Measurements from ENCODE around the gene MPG.
"Not testable (repeated sequence)": the region's sequence is repeated elsewhere in the genome, so short reads cannot be mapped to it uniquely, and the experiment has no call there.

Gene MPG

DNA sequence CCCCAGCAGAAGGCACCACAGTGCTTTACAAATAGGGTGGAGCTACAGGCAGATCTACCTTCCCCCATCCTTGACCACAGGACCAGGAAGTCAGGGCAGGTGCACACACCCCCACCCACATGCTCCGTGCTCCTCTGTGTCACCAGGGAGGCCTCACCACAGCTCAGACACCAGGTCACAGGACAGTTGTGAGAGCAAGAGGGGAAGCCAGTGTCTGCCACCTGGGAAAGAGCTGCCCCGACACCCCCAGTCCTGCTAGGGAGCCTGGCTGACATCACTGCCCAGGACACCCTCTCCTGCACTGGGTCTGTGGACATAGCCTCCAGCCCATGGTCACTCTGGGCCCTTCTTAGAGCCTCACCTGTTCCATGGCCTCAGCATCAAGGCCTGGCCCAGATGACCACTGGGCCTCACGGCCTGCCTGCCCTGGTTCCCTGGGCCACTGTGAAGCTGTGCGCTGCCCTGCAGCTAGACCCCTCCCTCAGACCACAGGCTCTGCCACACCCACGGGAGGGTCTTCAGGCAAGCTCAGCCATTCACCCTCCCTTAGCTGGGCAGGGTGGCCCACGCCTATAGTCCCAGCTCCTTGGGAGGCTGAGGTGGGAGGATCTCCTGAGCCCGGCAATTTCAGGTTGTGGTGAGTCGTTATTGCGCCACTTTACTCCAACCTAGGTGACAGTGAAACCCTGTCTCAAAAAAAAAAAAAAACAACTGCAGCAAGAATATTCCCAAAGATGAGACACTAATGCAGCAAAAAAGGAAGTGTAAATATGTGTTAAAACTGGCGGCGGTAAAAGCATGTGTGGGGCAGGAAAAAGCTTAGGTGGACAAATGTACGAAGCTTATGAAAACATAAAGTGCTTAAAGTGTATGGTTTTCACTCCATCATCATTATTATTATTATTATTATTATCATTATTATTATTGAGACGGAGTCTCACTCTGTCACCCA, 38.8 kb upstream of the MPG start:
- TF ChIP-seq SPI1 (IDR thresholded peaks at IDR 0.05; ENCODE audit: low read depth, low read length) (peak; percentile 47), POU2F2 (IDR thresholded peaks at IDR 0.05; ENCODE audit: low read depth, low read length) (no peak)
- FAIRE-seq (peak; percentile 99), DNase-seq (ENCODE audit: insufficient read length, low spot score) (peak; percentile 90)

GRCh38 chr16:41439-42068, 36.5 kb upstream of the MPG start:
- FAIRE-seq (no peak), DNase-seq (ENCODE audit: insufficient read length, low spot score) (no peak)
- TF ChIP-seq SPI1 (IDR thresholded peaks at IDR 0.05; ENCODE audit: low read depth, low read length), result no peak
- TF ChIP-seq POU2F2 (IDR thresholded peaks at IDR 0.05; ENCODE audit: low read depth, low read length), result no peak

DNA sequence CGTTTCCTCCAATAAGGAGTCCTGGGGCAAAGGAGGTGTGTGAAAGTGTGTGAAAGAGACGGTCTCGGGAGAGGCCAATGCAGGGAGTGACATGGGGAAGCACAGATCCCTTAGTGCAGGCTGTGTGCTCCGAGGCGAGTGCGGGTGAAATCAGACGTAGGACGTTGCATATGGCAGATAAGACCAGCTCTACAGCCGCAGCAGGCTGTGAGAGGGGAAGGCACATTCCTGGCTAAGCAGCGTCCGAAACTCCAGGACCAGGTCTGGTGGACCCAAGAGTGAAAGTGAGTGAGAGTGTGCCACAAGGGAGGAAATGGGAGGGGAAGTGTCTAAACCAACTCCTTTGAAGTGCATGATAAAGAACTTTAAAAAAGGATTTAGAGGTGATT, 36.0 kb upstream of the MPG start:
- TF ChIP-seq POLR2A (IDR thresholded peaks at IDR 0.05; ENCODE audit: low read depth, low read length), result no peak
- no peak for TF ChIP-seq POU2F2 (IDR thresholded peaks at IDR 0.05; ENCODE audit: low read depth, low read length)
- no peak for TF ChIP-seq POLR2AphosphoS5 (IDR thresholded peaks at IDR 0.05; ENCODE audit: low read depth, low read length)
- TF ChIP-seq PAX5 (IDR thresholded peaks at IDR 0.05; ENCODE audit: insufficient read depth, low read length, severe bottlenecking), result no peak
- no peak for TF ChIP-seq SPI1 (IDR thresholded peaks at IDR 0.05; ENCODE audit: low read depth, low read length)
- FAIRE-seq (no peak), DNase-seq (ENCODE audit: insufficient read length, low spot score) (no peak)

DNA sequence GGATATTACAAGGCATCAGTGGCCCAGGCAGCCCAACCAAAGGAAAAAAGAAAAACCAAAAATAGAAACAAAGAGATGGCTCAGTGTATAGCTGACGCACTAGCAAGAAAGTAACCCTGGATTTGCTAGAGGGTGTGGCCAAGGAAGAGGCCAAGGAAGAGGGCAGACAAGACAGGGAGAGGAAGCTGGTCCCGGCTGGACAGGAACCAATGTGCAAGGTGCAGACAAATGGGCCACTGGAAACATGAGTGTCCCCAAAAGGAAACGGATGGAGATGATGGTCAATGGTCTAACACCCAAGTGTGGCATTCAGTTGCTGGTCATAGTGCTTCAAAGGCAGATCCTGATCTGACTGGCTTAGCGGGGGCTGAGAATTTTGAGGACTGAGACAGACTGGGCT, 35.3 kb upstream of the MPG start:
- DNase-seq (ENCODE audit: insufficient read length, low spot score) (no peak), FAIRE-seq (no peak)
- no peak for TF ChIP-seq PAX5 (IDR thresholded peaks at IDR 0.05; ENCODE audit: insufficient read depth, low read length, severe bottlenecking)
- TF ChIP-seq SPI1 (IDR thresholded peaks at IDR 0.05; ENCODE audit: low read depth, low read length), result no peak
- no peak for TF ChIP-seq TAF1 (IDR thresholded peaks at IDR 0.05; ENCODE audit: low read depth, low read length)
- TF ChIP-seq POLR2AphosphoS5 (IDR thresholded peaks at IDR 0.05; ENCODE audit: low read depth, low read length), result no peak
- TF ChIP-seq POU2F2 (IDR thresholded peaks at IDR 0.05; ENCODE audit: low read depth, low read length), result no peak
- TF ChIP-seq POLR2A (IDR thresholded peaks at IDR 0.05; ENCODE audit: low read depth, low read length), result no peak

DNA sequence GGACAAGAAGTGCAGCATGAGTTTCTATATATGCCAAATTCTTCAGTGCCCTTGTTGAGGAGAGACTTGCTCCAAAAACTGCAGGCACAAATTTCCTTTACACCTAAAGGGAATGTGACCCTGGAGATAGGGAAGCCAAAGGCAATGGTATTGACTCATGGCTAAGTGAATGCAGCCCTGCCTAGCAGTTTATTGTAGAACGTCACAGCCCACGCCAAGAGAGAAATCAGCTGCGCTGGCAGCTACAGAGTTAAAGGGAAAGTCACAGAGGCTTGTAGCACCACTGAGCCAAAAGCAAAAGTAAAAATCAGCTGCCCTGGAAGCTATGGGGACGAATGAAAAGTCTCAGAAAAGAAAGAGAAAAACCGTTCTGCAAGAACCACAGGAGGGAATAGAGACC, 34.7 kb upstream of the MPG start:
- TF ChIP-seq SPI1 (IDR thresholded peaks at IDR 0.05; ENCODE audit: low read depth, low read length), result no peak
- no peak for TF ChIP-seq TAF1 (IDR thresholded peaks at IDR 0.05; ENCODE audit: low read depth, low read length)
- no peak for TF ChIP-seq PAX5 (IDR thresholded peaks at IDR 0.05; ENCODE audit: insufficient read depth, low read length, severe bottlenecking)
- TF ChIP-seq POU2F2 (IDR thresholded peaks at IDR 0.05; ENCODE audit: low read depth, low read length), result no peak
- no peak for TF ChIP-seq POLR2AphosphoS5 (IDR thresholded peaks at IDR 0.05; ENCODE audit: low read depth, low read length)
- no peak for TF ChIP-seq POLR2A (IDR thresholded peaks at IDR 0.05; ENCODE audit: low read depth, low read length)
- DNase-seq (ENCODE audit: insufficient read length, low spot score) (no peak), FAIRE-seq (no peak)

GRCh38 chr16:44655-45054, 33.4 kb upstream of the MPG start:
- FAIRE-seq (no peak), DNase-seq (ENCODE audit: insufficient read length, low spot score) (no peak)
- TF ChIP-seq POLR2A (IDR thresholded peaks at IDR 0.05; ENCODE audit: low read depth, low read length) (no peak), SPI1 (IDR thresholded peaks at IDR 0.05; ENCODE audit: low read depth, low read length) (no peak), POLR2AphosphoS5 (IDR thresholded peaks at IDR 0.05; ENCODE audit: low read depth, low read length) (no peak), TAF1 (IDR thresholded peaks at IDR 0.05; ENCODE audit: low read depth, low read length) (no peak), POU2F2 (IDR thresholded peaks at IDR 0.05; ENCODE audit: low read depth, low read length) (no peak), PAX5 (IDR thresholded peaks at IDR 0.05; ENCODE audit: insufficient read depth, low read length, severe bottlenecking) (no peak)

DNA sequence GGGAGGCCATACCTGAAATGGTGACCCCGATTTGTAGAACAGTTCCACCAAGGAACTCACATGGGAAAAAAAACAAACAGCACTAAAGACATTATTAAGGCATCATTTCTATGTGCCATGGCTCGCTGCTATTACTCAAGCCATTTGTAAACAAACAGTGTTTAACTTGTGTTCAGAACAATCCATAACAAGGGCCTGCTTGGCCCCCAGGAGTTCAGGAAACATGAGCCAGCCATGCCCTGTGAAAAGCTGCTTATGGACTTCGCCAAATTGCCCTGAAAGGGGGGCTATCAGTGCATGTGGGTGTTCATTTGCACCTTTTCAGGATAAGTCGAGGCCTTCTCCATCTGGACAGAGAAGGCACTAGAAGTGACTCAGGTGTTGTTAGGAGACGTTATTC, 32.6 kb upstream of the MPG start:
- FAIRE-seq (no peak), DNase-seq (ENCODE audit: insufficient read length, low spot score) (no peak)
- no peak for TF ChIP-seq SPI1 (IDR thresholded peaks at IDR 0.05; ENCODE audit: low read depth, low read length)
- TF ChIP-seq TAF1 (IDR thresholded peaks at IDR 0.05; ENCODE audit: low read depth, low read length), result no peak
- no peak for TF ChIP-seq POLR2AphosphoS5 (IDR thresholded peaks at IDR 0.05; ENCODE audit: low read depth, low read length)
- no peak for TF ChIP-seq POLR2A (IDR thresholded peaks at IDR 0.05; ENCODE audit: low read depth, low read length)
- TF ChIP-seq PAX5 (IDR thresholded peaks at IDR 0.05; ENCODE audit: insufficient read depth, low read length, severe bottlenecking), result no peak
- TF ChIP-seq POU2F2 (IDR thresholded peaks at IDR 0.05; ENCODE audit: low read depth, low read length), result no peak

- FAIRE-seq; DNase-seq (ENCODE audit: insufficient read length, low spot score): not testable (repeated sequence)
Observed at GRCh38 chr16:46510-46909, 31.5 kb upstream of the MPG start.

DNA sequence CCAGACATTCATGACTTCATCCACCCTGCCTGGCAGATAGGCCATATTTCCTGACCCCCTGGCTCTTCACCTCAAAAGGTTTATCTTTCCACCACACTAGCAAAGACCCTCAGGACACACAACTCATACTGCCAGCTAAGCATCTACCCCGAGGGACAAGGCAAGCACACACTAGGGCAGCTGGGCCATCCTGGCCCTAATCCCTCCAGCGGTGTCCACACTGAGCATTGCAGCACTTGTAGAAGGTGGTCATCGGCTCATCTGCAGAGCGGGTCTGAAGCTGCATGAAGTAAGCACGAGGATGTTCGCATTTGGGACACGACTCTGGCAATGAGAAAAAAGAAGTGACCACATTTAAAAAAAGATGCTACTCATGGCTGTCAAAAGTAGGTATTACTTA, 30.8 kb upstream of the MPG start:
- no peak for FAIRE-seq

More for the DNA sequence above, 30.8 kb upstream of the MPG start:
- TF ChIP-seq POLR2AphosphoS5 (IDR thresholded peaks at IDR 0.05; ENCODE audit: low read depth, low read length) (no peak), TAF1 (IDR thresholded peaks at IDR 0.05; ENCODE audit: low read depth, low read length) (no peak), PAX5 (IDR thresholded peaks at IDR 0.05; ENCODE audit: insufficient read depth, low read length, severe bottlenecking) (no peak), SPI1 (IDR thresholded peaks at IDR 0.05; ENCODE audit: low read depth, low read length) (no peak), POLR2A (IDR thresholded peaks at IDR 0.05; ENCODE audit: low read depth, low read length) (no peak), POU2F2 (IDR thresholded peaks at IDR 0.05; ENCODE audit: low read depth, low read length) (no peak)
- DNase-seq (ENCODE audit: insufficient read length, low spot score), result no peak
